ENCODE measurements around the gene MBD3. TPM values are rescaled to one million over a fixed set of nuclear protein-coding genes. Genes with fewer than 3 reads are reported as not detected.

Gene MBD3
- total and polyA plus RNA-seq, 2 donors (not counting 1 experiment from before 2014, with no cell fraction given): 19.8 to 85.2 TPM

DNA sequence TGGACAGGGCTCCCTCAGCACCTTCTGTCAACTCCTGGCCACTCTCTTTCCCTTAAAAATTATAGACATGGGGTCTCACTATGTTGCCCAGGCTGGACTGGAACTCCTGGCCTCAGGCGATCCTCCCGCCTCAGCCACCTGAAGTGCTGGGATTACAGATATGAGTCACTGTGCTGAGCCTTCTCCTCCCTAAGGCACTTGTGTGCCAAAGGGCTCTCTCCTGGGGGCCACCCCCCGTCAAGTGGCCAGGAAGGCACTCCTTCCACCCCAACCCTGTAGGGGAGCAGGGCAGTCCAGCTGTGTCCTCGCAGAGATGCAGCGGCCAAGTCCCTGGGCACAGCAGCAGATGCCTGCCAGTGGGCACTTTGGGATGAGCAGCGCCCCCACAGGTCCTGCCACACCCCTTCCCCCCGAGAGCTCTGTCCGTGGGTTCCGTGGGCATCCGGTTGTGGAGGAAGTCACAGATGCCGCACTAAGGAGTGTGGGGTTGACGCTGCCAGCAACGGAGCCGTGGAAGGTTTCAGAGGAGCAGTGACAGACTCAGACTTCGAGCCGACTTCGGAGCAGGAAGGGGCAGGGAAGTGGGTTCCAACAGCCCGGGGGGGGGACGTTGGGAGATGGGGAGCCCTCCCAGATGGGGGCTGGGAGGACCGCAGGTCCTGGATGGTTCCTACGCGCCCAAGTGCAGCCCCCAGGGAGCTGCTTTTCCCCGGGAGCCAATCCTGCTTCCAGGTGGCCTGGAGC, 15.9 kb upstream of the MBD3 start:
- no peaks in the 10 kb centered on the region for H3K27me3 ChIP-seq (ENCODE audit: control insufficient read depth, insufficient read depth, low read length)
- no peak overlapping the region for H2AFZ ChIP-seq (ENCODE audit: low read length)
- H3K9me3 ChIP-seq (ENCODE audit: control insufficient read depth, insufficient read depth, low read depth, low read length): no peaks in the 10 kb centered on the region

GRCh38 chr19:1606138-1606651, 13.5 kb upstream of the MBD3 start:
- Histone ChIP-seq H3K4me1 (ENCODE audit: control insufficient read depth, extremely low read depth, insufficient read depth, low read length) (no peaks in the 10 kb centered on the region), H3K79me2 (ENCODE audit: control insufficient read depth, insufficient read depth, low read length) (peaks cover 35% of the 10 kb centered on the region), H3K4me3 (replicated peaks in 1 of 4; ENCODE audit: control extremely low read depth in 1 of 4, insufficient read depth in 1 of 4, low read depth in 3 of 4, low read length in 4 of 4) (peak overlapping the region; percentile 31 to 99 (median 79)), H4K20me1 (ENCODE audit: control insufficient read depth, extremely low read depth, insufficient read depth, low read length) (no peaks in the 10 kb centered on the region), H3K4me2 (ENCODE audit: extremely low read depth, insufficient read depth, low read length) (peak overlapping the region; percentile 52), H3K9me3 (ENCODE audit: control insufficient read depth, insufficient read depth, low read depth, low read length) (no peaks in the 10 kb centered on the region), H3K27me3 (ENCODE audit: control insufficient read depth, insufficient read depth, low read length) (no peaks in the 10 kb centered on the region), H3K36me3 (ENCODE audit: control insufficient read depth, insufficient read depth, low read length) (peaks cover 13% of the 10 kb centered on the region), H2AFZ (ENCODE audit: low read length) (peak overlapping the region; percentile 47), H3K27ac (ENCODE audit: insufficient read depth, low read length) (peak overlapping the region; percentile 58), H3K9ac (ENCODE audit: insufficient read depth, low read length) (no peak overlapping the region)
- TF ChIP-seq, protein P1, sequence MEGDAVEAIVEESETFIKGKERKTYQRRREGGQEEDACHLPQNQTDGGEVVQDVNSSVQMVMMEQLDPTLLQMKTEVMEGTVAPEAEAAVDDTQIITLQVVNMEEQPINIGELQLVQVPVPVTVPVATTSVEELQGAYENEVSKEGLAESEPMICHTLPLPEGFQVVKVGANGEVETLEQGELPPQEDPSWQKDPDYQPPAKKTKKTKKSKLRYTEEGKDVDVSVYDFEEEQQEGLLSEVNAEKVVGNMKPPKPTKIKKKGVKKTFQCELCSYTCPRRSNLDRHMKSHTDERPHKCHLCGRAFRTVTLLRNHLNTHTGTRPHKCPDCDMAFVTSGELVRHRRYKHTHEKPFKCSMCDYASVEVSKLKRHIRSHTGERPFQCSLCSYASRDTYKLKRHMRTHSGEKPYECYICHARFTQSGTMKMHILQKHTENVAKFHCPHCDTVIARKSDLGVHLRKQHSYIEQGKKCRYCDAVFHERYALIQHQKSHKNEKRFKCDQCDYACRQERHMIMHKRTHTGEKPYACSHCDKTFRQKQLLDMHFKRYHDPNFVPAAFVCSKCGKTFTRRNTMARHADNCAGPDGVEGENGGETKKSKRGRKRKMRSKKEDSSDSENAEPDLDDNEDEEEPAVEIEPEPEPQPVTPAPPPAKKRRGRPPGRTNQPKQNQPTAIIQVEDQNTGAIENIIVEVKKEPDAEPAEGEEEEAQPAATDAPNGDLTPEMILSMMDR (conservative IDR thresholded peaks at IDR 0.05 in 1 of 2, IDR thresholded peaks at IDR 0.05 in 1 of 2; ENCODE audit: low read depth in 1 of 2, low read length in 2 of 2): no peak
- no peak for TF ChIP-seq EZH2 (IDR thresholded peaks at IDR 0.05; ENCODE audit: low read length, missing control alignments)
- DNase-seq (ENCODE audit: low read depth in 2 of 2): no peak

More for the DNA sequence above, 15.9 kb upstream of the MBD3 start:
- no peak for TF ChIP-seq EZH2 (IDR thresholded peaks at IDR 0.05; ENCODE audit: low read length, missing control alignments)
- TF ChIP-seq, protein P1 (conservative IDR thresholded peaks at IDR 0.05 in 1 of 2, IDR thresholded peaks at IDR 0.05 in 1 of 2; ENCODE audit: low read depth in 1 of 2, low read length in 2 of 2): no peak
- Histone ChIP-seq H3K36me3 (ENCODE audit: control insufficient read depth, insufficient read depth, low read length) (peaks cover 24% of the 10 kb centered on the region), H3K4me2 (ENCODE audit: extremely low read depth, insufficient read depth, low read length) (no peak overlapping the region), H3K4me3 (replicated peaks in 1 of 4; ENCODE audit: control extremely low read depth in 1 of 4, insufficient read depth in 1 of 4, low read depth in 3 of 4, low read length in 4 of 4) (no peak overlapping the region), H3K9ac (ENCODE audit: insufficient read depth, low read length) (no peak overlapping the region), H3K79me2 (ENCODE audit: control insufficient read depth, insufficient read depth, low read length) (peaks cover 17% of the 10 kb centered on the region), H3K27ac (ENCODE audit: insufficient read depth, low read length) (no peak overlapping the region), H4K20me1 (ENCODE audit: control insufficient read depth, extremely low read depth, insufficient read depth, low read length) (no peaks in the 10 kb centered on the region), H3K4me1 (ENCODE audit: control insufficient read depth, extremely low read depth, insufficient read depth, low read length) (no peaks in the 10 kb centered on the region)
- no peak for DNase-seq (ENCODE audit: low read depth in 2 of 2)

DNA sequence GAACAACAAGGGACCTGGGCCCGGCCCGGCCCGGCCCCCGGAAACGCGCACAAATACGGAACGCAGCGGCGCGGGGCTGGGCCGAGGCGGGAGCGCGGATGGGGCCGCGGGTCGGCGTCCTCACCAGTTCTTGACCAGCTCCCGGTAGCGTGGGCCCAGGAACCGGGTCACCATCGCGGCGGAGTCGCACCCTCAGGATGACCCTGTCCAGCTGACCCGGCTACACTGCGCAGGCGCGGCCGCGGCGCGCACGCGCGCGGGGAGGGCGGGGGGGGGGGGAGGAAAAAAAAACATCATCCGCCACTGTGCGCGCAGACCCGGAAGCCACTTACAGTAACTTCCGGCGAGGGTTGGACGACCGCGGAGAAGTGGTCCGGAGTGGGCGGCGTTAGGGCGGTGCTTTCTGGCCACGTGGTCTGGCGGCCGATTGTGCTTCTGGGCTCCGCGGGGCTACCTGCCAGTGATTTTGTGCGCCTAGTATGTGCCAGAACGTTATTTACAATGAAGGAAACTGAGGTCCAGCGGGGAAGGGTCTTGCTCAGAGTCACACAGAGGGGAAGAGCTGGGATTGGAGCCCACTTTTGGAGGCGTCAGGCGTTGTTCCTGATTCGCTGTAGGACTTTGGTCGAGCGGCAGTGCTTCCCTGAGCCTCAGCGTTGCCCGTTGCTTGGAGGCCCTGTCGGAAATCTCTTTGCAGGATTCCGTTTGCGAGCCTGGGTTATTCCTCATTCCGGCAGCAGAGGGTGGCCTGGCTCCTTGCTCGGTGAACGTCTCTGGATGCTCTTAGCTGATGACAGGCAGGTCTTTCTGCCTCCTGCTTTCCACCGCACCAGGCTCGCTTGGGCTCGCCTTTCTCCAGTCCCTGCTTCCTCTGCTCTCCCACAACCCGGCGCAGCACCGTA, 12.8 kb upstream of the MBD3 start, which contains the start of gene UQCR11:
TSS of gene UQCR11 (minus strand) at position 227 of the 902 bp plus-strand sequence. CDS start at position 174, 53 bp downstream.
- no peak for TF ChIP-seq EZH2 (IDR thresholded peaks at IDR 0.05; ENCODE audit: low read length, missing control alignments)
- TF ChIP-seq, protein P1 (conservative IDR thresholded peaks at IDR 0.05 in 1 of 2, IDR thresholded peaks at IDR 0.05 in 1 of 2; ENCODE audit: low read depth in 1 of 2, low read length in 2 of 2): peak; percentile 70 to 71
- peaks cover 12% of the 10 kb centered on the region for H3K36me3 ChIP-seq (ENCODE audit: control insufficient read depth, insufficient read depth, low read length)
- peak within 1 kb of the TSS; percentile 79 for H3K4me2 ChIP-seq (ENCODE audit: extremely low read depth, insufficient read depth, low read length)
- peak within 1 kb of the TSS; percentile 47 for H2AFZ ChIP-seq (ENCODE audit: low read length)
- no peaks in the 10 kb centered on the region for H3K9me3 ChIP-seq (ENCODE audit: control insufficient read depth, insufficient read depth, low read depth, low read length)
- peak within 1 kb of the TSS; percentile 58 for H3K27ac ChIP-seq (ENCODE audit: insufficient read depth, low read length)
- peaks cover 40% of the 10 kb centered on the region for H3K79me2 ChIP-seq (ENCODE audit: control insufficient read depth, insufficient read depth, low read length)
- no peaks in the 10 kb centered on the region for H3K27me3 ChIP-seq (ENCODE audit: control insufficient read depth, insufficient read depth, low read length)
- H3K9ac ChIP-seq (ENCODE audit: insufficient read depth, low read length): peak within 1 kb of the TSS; percentile 92
- H3K4me1 ChIP-seq (ENCODE audit: control insufficient read depth, extremely low read depth, insufficient read depth, low read length): no peaks in the 10 kb centered on the region
- H3K4me3 ChIP-seq (replicated peaks in 1 of 4; ENCODE audit: control extremely low read depth in 1 of 4, insufficient read depth in 1 of 4, low read depth in 3 of 4, low read length in 4 of 4): peak within 1 kb of the TSS; percentile 87 to 99 (median 98)
- DNase-seq (ENCODE audit: low read depth in 2 of 2): peak; percentile 96 to 97
- H4K20me1 ChIP-seq (ENCODE audit: control insufficient read depth, extremely low read depth, insufficient read depth, low read length): no peaks in the 10 kb centered on the region

Data from fibroblast of lung (primary cell).